ENCODE results near the gene ALOX12. TPM values are rescaled to one million over a fixed set of nuclear protein-coding genes. Genes with fewer than 3 reads are reported as not detected.
"Not testable (repeated sequence)": the region's sequence is repeated elsewhere in the genome, so short reads cannot be mapped to it uniquely, and the experiment has no call there.

The ALOX12 gene, protein sequence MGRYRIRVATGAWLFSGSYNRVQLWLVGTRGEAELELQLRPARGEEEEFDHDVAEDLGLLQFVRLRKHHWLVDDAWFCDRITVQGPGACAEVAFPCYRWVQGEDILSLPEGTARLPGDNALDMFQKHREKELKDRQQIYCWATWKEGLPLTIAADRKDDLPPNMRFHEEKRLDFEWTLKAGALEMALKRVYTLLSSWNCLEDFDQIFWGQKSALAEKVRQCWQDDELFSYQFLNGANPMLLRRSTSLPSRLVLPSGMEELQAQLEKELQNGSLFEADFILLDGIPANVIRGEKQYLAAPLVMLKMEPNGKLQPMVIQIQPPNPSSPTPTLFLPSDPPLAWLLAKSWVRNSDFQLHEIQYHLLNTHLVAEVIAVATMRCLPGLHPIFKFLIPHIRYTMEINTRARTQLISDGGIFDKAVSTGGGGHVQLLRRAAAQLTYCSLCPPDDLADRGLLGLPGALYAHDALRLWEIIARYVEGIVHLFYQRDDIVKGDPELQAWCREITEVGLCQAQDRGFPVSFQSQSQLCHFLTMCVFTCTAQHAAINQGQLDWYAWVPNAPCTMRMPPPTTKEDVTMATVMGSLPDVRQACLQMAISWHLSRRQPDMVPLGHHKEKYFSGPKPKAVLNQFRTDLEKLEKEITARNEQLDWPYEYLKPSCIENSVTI
- total RNA-seq (2014; rRNA removed; shearing (Covaris generic)): not detected in 2 replicates

DNA sequence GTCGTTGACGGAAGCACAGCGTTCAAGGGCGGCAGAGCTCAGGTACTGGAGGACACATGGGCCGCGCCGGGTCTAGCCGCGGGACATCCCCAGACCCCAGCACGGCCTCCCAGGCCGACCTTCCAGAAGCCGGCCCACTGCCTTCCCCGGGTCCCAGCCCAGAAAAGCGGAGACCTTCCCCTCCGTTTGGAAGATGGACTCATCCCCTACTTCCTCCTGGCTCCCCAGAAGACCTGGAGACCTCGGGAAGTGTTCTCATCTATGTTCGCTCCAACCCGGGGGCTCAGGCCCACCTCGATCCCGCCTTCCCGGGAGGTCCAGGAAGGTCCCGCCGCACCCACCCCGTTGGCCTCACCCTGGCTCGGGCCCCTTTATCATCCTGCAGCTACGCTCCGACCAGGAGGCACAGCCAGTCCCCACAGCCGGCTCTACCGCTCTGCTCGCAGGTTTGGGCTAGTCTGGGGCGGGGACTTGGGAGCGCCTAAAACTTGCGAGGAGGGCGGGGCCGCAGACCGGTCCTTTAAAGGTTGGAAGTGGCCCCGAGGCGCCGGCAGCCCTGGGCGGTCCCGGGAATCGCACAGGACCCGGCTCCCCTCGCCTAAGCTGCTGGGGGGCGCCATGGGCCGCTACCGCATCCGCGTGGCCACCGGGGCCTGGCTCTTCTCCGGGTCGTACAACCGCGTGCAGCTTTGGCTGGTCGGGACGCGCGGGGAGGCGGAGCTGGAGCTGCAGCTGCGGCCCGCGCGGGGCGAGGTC lies at the start of gene ALOX12:
ALOX12 (plus strand) TSS at position 550 of the 756 bp plus-strand sequence; CDS start at position 619, 69 bp downstream.
- DNase-seq (ENCODE audit: low read depth): no peak

DNA sequence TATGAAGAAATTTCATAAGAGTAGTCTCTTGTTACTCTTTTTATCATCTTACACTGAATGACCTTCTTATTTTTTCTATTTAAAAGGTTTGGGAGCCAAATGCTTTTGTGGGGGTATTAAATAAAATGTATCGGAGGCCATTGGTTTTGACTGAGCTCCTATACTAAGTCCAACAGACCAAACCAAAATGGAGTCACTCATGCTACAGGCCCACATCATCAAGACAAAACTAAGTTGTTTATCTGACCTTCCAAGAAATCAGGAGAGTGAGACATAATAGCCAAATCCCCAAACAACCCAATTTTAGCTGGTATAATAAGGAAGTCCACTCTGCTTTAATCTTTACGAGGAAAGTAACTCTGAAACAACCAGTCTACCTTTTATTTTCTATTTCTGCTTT lies 48.1 kb upstream of the ALOX12 start:
- no peak for DNase-seq (ENCODE audit: low read depth)

DNA sequence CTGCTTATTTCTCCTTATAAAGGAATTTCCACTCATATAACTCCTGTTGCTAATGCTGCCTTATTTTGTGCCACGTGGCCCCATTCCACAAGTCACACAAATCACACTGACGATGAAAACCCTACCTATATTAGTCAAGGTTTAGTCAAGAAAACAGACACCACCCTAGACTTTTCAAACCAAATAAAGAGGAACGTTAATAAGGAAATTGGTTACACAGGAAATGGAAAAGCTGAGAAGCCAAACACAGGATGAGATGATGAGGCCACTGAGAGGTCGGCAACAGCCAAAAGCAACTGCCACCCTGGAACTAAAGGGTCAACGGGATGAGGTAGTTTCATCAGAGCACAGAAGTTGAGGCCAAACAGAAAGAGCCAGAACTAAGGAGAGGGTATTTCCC lies 47.3 kb upstream of the ALOX12 start:
- DNase-seq (ENCODE audit: low read depth): peak; percentile 68

DNA sequence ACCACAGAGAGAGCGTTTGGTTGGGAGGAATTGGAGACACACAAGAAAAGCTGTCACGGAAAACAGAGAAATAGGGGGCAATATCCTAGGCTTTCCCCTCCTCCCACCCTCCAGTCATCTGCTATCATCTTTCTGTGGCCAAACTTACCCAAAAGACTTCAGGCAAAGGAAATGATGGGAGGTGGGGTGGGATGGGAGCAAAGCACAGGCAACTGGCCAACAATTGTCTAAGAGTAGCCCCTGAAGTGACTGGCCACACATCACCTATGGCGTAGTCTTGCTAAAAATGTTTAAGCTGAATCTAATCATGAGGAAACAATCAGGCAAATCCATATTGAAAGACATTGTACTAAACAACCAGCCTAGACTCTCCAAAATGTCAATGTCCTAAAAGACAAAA lies 46.9 kb upstream of the ALOX12 start:
- DNase-seq (ENCODE audit: low read depth): no peak

DNA sequence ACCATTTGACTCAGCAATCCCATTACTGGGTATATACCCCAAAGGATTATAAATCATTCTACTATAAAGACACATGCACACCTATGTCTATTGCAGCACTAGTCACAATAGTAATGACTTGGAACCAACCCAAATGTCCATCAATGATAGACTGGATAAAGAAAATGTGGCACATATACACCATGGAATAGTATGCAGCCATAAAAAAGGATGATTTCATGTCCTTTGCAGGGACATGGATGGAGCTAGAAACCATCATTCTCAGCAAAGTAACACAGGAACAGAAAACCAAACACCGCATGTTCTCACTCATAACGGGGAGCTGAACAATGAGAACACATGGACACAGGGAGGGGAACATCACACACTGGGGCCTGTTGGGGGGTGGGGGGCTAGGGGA lies 44.9 kb upstream of the ALOX12 start:
- not testable (repeated sequence) for DNase-seq (ENCODE audit: low read depth)

DNA sequence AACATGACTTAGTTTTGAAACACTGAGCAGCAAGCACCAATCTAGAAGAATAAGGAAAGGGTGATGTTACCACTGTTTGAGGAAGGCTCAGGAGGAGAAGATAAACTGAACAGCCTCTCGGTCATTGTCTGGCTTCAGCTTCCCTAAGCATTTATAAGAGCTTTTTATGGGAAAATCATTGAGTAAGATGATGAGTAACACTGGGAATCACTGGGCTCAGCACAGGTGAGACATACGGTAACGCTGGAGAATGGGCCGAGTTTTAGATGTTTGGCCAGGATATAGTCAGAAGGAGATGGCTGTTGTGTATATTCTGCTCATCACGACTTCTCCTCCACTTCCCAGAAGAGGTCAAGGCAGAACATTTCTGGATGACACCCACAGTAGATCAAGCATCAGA lies 42.2 kb upstream of the ALOX12 start:
- DNase-seq (ENCODE audit: low read depth): no peak

DNA sequence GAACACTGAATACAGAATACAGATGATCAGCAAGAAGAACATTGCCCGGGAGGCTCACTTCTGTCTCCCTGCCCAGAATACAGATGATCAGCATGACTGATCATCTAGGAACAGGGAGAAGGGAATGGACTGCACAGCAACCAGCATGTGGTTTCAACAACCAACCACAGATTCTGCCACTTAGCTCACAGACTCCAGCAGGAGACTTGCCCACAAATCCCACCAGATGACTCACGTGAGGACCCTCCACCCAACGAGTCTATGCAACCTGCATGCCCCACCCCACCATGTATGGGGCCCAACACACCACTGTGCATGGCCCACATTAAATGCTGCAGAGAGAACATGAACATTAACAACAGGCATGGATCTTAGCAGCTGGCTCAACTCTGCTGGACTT lies 36.1 kb upstream of the ALOX12 start:
- no peak for DNase-seq (ENCODE audit: low read depth)

DNA sequence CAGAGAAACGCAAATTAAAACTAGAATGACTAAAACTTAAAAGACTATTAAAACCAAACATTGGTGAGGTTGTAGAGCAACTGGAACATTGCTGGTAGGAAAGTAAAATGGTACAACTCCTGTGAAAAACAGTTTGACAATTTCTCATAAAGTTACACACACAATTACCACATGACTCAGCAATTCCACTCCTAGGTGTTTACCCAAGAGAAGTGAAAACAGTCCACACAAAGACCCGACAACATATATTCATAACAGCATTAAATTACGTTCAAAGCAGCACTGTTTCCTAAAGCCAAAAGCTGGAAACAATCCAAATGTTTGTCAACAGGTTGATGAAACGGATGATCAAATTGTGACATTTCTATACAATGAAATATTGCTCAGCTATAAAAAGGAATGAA lies 26.5 kb upstream of the ALOX12 start:
- DNase-seq (ENCODE audit: low read depth): peak; percentile 24

DNA sequence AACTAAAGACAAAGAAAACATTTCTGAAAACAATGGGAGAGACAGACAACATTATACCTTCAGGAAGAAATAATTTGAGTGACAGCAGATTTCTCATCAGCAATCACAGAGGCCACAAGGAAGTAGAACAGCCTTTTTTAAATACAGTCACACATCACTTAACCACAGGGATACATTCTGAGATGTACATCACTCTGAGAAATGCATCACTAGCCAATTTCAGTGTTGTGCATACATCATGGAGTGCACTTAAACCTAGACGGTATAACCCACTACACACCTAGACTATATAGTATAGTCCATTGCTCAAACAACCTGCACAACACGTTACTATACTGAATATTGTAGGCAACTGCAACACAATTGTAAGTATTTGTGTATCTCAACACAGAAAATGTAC lies 24.9 kb upstream of the ALOX12 start:
- DNase-seq (ENCODE audit: low read depth): no peak

DNA sequence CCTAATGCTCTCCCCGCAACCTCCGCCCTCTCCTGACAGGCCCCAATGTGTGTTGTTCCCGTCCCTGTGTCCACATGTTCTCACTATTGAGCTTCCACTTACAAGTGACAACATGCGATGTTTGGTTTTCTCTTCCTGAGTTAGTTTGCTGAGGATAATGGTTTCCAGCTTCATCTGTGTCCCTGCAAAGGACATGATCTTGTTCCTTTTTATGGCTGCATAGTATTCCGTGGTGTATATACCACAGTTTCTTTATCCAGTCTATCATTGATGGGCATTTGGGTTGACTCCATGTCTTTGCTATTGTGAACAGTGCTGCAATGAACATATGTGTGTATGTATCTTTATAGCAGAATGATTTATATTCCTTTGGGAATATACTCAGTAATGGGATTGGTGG lies 16.4 kb upstream of the ALOX12 start:
- not testable (repeated sequence) for DNase-seq (ENCODE audit: low read depth)

DNA sequence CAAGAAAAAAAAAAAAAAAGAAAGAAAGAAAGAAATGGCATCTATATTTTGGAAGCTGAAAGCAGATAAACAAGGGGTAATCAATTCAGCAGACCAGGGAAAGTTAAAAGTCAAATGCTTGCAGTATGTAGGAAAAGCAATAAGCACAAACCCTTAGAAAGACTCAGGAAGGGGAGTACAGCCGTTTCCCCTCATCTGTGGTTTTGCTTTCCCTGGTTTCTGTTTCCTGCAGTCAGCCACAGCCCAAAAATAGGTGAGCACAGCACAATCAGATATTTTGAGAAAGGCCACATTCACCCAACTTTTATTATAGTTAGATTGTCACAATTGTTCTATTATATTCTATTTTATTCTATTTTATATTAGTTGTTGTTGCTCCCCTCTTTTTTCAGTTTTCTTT lies 14.4 kb upstream of the ALOX12 start:
- no peak for DNase-seq (ENCODE audit: low read depth)

DNA sequence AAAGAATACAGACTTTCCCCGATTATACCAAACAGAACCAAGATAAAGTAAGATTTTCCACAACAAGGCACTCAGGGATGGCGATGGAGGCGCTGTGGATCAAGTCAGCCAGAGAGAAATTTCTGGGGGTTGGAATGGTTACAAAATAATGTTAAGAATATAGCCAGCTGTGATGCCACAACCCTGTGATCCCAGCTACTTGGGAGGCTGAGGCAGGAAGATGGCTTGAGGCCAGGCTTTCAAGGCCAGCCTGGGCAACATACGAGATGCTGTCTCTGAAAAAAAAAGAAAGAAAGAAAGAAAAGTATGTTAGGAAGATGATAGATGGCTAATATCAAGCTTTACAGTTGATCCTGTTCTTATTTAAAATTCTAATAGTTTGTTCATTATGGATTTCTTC lies 10.6 kb upstream of the ALOX12 start:
- DNase-seq (ENCODE audit: low read depth): no peak

DNA sequence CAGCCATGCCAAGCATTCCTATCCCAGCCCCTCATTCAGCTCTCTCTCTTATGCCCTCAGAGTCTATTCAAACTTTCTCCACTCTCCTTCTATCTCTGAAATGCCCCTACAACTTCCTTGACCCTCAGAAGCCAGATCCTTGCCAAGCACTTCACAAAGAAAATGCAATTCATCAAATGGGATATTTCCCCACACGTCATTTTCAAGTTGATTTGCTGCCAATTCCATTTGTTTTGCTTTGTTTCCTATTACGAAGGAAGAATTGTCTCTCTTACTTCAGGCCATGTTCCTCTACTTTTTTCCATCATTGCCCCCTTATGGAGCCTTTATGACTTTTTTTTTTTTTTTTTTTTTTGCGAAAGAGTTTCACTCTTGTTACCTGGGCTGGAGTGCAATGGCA lies 9.2 kb upstream of the ALOX12 start:
- DNase-seq (ENCODE audit: low read depth): no peak

DNA sequence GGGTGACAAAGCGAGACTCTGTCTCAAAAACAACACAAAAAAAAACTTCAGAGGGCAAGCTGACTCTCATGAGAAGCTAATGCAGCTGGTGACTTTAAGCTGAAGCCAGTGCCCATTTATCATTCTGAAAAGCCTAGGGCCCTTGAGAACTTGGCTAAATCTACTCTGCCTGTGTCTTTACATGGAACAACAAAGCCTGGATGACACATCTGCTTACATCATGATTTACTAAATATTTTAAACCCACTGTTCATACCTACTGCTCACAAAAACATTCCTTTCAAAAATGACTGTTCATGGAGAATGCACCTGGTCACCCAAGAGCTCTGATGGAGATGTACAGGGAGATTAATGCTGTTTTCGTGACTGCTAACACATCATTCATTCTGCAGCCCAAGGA lies 6.1 kb upstream of the ALOX12 start:
- peak; percentile 22 for DNase-seq (ENCODE audit: low read depth)

DNA sequence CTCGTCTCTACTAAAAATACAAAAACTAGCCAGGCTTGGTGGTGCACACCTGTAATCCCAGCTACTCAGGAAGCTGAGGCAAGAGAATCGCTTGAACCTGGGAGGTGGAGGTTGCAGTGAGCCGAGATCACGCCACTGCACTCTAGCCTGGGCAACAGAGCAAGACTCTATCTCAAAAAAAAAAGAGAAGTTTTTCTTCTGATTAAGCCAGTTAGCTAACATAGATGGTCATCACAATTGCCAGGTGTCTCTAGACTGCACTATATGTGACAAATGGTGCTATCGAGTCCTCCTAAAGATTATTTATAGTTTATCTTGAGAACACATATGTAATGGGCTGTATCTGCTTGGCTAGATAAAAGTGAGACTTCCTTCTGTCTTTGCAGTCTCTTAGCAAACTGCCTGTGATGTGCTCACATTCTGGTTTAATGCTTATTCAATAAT lies 2.2 kb upstream of the ALOX12 start:
- not testable (repeated sequence) for DNase-seq (ENCODE audit: low read depth)

DNA sequence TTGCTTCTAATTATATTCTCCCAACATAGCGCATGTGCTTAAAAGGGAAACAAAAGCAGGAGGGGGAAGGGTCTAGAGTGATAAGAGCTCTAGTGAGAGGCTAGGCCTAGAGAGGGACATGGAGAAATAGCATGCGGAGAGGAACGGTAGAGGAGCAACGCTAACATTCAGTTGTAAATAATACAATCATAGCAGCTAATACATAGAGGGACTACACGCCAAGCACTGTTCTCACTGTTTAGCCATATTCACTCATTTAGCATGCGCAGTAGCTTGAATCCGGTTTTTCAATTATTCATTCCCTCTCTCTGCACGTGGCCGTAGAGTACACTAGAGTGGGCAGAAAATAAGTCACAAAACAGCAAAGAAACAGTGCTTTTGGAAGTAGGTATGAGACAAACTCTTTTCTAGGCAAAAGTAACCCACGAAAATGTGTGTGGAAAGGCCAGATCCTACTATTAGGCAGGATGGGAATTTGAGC lies 1.7 kb upstream of the ALOX12 start:
- DNase-seq (ENCODE audit: low read depth): no peak

DNA sequence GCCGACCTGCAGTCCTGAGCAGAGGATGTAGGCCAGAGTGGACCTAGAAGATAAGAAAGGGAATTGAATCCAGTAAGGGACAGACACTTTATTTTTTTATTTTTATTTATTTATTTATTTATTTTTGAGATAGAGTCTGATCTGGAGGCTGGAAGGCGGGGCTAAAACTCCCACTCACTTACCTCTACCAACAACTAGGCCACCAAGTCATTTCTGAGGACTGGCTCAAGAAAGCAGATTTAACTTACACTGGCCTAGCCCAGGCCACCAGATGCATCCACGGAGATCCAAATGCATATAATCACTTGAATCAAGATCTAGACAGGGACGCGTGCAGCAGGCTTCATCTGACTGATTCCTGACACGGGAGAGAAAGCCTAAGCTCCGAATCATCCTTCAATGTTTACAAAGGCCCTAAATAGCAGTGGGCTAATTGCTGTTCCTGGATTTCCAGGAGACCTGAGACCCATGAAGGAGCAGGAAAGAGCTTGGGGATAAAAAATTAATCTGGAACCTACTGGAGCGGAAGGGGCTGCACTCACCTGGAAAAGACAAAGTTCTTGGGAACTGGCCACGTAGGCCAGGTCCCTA lies 1.1 kb upstream of the ALOX12 start:
- peak; percentile 26 for DNase-seq (ENCODE audit: low read depth)

DNA sequence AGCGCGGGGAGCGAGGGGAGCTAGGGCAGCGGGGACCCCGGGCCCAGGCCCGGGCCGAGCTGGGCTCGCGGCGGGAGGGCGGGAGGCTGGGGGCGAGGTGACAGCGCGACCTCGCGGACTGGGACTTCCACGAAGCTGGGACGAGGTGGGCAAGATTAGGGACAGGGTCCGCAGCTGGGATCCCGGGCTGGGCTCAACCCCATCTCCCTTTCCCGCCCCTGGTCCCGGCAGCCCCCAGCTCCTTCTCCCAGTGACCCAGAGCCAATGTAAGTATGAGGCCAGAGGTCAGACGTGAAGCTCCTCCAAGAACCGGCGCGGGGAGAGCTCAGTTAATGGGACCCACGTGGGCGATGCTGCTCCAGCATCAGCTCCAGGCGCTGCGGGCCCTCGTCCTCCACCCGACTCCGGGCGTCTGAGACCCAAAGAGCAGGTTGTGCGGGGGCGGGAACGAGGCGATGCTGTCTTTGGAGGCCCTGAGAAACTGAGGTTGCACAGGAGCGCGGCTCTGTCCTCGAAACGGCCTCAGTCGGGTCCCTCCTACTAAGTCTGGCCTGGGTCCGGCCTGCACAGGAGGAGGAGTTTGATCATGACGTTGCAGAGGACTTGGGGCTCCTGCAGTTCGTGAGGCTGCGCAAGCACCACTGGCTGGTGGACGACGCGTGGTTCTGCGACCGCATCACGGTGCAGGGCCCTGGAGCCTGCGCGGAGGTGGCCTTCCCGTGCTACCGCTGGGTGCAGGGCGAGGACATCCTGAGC lies 585 bp downstream of the ALOX12 start:
- DNase-seq (ENCODE audit: low read depth): no peak

DNA sequence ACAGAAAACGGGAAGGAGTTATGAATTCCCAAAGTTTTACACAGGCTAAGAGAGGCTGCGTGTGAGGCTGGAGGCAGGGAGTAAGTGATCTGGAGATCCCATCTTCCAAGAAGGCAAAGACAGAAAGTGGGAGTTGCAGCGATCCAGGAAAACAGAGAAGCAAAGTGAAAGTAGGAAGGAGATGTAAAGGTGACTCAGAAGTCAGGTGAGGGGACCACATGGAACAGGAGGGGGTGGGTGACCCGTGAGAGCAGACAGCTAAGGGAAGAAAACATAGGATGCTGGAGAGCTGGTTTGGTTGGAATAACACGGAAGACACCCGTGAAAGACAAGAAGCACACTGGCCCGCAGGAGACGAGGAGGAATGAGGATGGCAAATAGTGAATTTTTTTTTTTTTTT lies 1.3 kb downstream of the ALOX12 start:
- DNase-seq (ENCODE audit: low read depth): no peak

DNA sequence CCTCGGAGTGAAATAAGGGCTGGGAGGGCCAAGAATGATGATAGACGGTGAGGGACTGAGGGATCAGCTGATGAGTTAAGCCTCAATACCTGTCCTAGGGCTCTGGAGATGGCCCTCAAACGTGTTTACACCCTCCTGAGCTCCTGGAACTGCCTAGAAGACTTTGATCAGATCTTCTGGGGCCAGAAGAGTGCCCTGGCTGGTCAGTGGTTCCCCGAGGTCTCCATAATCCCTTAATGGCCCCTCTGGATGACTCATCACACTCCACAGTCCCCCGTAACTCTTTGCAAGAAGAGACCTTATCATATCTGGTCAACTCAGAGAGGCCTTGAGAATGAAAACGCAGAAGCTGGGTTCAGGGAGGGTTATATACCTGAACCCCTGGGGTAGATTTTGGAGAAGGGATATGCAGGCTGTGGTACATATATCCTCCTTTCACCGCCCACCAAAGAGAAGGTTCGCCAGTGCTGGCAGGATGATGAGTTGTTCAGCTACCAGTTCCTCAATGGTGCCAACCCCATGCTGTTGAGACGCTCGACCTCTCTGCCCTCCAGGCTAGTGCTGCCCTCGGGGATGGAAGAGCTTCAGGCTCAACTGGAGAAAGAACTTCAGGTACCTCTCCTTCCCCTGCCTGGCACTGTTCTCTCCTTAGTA lies 3.1 kb downstream of the ALOX12 start:
- no peak for DNase-seq (ENCODE audit: low read depth)

Measured in M059J (cell line).